Right atrium auricular region (tissue), 2 donors: ENCODE measurements around the gene ARAP2. TPM values are rescaled to one million over a fixed set of nuclear protein-coding genes. Genes with fewer than 3 reads are reported as not detected.

Experiments
- DNase-seq: peaks from one replicate; pipeline ENCODE4 v3.0.0-alpha.2; 2019; ENCODE audit warnings: low spot score
- H3K27ac ChIP-seq, 2 donors: fragments of 200-600 bp; sonication (generic); 1 replicate in 1 of 2; 2 replicates in 1 of 2; pipeline ENCODE4 v1.5.1; 2016 to 2019
- H3K27me3 ChIP-seq, 2 donors: fragments of 200-600 bp; sonication (generic); one replicate each; pipeline versions ENCODE4 v1.5.1 to v1.6.0; 2017 to 2019
- H3K36me3 ChIP-seq: fragments of 200-600 bp; sonication (generic); one replicate; pipeline ENCODE4 v1.5.1; 2016
- H3K4me1 ChIP-seq, 2 donors: fragments of 200-600 bp; sonication (generic); one replicate each; pipeline versions ENCODE4 v1.5.1 to v1.6.0; 2017 to 2019
- H3K4me3 ChIP-seq, 2 donors: fragments of 200-600 bp; sonication (generic); 1 replicate in 1 of 2; 2 replicates in 1 of 2; pipeline ENCODE4 v1.5.1; 2017 to 2019; ENCODE audit warnings: mild to moderate bottlenecking in 1 of 2, moderate library complexity in 1 of 2
- H3K9me3 ChIP-seq, 2 donors: fragments of 200-600 bp; sonication (generic); one replicate each; pipeline ENCODE4 v1.5.1; 2019
- total RNA-seq, 2 donors: library from RNA; depleted of rRNA; stranded (reverse); fragments of >200 nt; gene quantifications; one replicate each; pipeline ENCODE4 v1.1.0, GENCODE V29; 2016
- TF ChIP-seq, protein P1 (sequence below), 2 donors: fragments of 200-600 bp; sonication (generic); IDR thresholded peaks; one replicate each; pipeline ENCODE4 v1.5.1; 2019; ENCODE audit warnings: antibody characterized with exemption in 2 of 2

ARAP2 gene
- total RNA-seq, 2 donors from 2014 or later = 5.7 to 10.1 TPM

DNA sequence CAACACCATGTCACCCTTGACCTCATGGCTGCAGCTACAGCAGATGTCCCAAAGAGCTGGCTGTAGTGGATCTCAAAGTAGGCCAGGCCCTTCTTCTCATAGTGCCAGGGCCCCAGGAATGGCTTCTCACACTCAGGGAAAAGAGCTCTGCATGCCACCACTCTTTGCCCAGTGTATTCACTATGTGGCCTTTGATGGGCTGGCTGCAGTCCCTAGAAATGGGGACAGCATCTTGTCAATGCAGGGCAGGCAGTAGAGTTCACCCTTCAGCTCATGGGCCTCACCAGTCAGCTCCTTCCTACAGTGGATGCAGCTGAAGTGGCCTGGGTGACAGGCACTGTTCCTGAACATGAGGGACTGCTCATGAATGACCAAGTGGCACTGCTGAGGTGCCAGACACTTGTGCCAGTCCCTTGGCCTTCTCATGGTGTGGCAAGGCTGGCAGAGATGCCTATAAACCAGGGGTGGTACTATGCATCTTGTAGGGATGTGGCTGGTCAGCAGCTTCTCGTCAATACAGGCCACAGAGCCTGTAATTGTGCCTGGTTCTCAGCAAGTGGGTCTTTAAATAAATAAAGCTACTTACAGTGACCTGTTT, 178.9 kb downstream of the ARAP2 start:
- no peak overlapping the region for H3K4me3 ChIP-seq
- H3K36me3 ChIP-seq = no peaks in the 10 kb centered on the region
- no peak for DNase-seq
- H3K27me3 ChIP-seq = no peaks in the 10 kb centered on the region
- H3K27ac ChIP-seq = no peak overlapping the region
- H3K4me1 ChIP-seq = no peaks in the 10 kb centered on the region
- H3K9me3 ChIP-seq = no peaks in the 10 kb centered on the region
- TF ChIP-seq, protein P1, sequence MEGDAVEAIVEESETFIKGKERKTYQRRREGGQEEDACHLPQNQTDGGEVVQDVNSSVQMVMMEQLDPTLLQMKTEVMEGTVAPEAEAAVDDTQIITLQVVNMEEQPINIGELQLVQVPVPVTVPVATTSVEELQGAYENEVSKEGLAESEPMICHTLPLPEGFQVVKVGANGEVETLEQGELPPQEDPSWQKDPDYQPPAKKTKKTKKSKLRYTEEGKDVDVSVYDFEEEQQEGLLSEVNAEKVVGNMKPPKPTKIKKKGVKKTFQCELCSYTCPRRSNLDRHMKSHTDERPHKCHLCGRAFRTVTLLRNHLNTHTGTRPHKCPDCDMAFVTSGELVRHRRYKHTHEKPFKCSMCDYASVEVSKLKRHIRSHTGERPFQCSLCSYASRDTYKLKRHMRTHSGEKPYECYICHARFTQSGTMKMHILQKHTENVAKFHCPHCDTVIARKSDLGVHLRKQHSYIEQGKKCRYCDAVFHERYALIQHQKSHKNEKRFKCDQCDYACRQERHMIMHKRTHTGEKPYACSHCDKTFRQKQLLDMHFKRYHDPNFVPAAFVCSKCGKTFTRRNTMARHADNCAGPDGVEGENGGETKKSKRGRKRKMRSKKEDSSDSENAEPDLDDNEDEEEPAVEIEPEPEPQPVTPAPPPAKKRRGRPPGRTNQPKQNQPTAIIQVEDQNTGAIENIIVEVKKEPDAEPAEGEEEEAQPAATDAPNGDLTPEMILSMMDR (IDR thresholded peaks at IDR 0.05) = no peak

DNA sequence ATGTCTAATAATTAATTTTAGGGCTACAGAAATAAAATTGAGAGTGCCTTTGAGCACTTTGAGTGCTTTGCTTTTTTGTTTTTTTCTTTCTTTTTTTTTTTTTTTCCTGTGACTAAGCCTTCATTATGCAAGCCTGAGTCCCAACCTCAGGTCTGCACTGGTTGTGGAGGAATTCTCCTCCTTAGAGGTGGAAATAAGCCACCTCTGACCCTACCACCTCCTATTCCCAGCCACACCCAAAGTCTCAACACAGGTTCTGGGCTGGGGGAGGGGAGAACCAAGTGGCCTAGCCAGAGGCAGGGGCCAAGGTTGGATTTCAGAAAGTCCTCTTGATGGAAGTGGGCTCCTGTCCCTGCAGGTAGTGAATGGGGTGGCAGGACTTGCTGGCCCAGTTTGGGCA, 180.2 kb downstream of the ARAP2 start:
- no peaks in the 10 kb centered on the region for H3K9me3 ChIP-seq
- no peaks in the 10 kb centered on the region for H3K27me3 ChIP-seq
- no peak overlapping the region for H3K27ac ChIP-seq
- DNase-seq = no peak
- no peaks in the 10 kb centered on the region for H3K36me3 ChIP-seq
- H3K4me1 ChIP-seq = no peaks in the 10 kb centered on the region
- H3K4me3 ChIP-seq = no peak overlapping the region
- TF ChIP-seq, protein P1 (IDR thresholded peaks at IDR 0.05) = no peak

DNA sequence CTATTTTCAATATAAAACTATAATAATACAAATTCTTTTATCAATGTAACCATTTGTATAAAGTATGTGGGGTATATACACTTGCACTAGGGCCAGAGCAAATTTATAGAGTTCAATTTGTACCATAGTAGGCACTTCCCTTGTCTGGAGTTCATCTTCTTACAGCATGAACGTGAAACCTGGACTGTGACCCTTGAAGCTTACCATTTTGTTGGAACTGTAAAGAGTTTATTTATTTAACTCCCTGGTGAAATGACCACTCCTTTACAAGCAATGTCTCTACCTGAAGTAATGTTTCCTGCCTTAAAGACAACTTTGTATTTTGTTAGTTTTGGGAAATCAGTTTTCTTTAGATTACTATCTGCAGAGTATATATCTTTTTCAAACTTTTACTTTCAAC, 188.2 kb downstream of the ARAP2 start:
- Histone ChIP-seq H3K27me3 (no peaks in the 10 kb centered on the region), H3K36me3 (no peaks in the 10 kb centered on the region), H3K27ac (no peak overlapping the region), H3K9me3 (no peaks in the 10 kb centered on the region), H3K4me1 (no peaks in the 10 kb centered on the region), H3K4me3 (no peak overlapping the region)
- no peak for DNase-seq
- TF ChIP-seq, protein P1 (IDR thresholded peaks at IDR 0.05) = no peak

DNA sequence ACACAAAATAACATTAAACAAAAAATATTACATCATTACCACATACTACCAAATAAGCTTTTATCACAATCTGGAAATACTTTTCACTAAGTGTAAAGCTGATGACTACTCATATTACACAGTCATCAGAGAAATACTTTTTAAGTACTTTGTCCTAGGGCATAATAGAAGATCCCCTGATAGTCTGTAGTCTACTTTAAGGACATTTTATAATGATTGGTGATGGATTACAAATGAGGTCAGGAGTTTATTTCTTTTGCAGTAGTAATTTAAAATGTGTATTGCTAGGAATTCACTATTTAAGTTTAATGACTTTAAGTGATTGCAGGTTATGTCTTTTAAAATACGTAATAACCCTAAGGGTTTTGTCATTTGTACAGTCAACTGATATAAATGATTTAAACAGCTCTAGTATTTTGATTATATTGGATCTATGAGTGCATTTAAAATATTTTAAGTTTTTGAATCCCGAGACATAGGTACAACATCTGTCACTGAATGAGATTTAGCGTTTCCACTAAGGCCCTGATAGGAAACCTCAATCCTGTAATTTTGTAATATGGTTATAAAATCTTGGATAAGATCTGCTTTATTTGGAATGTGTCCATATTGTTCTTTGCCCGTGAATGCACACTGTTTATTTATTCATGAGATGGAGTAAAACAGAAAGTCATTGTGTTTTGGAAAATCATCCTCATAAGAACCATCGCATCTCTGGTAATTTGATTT, 189.5 kb downstream of the ARAP2 start:
- no peaks in the 10 kb centered on the region for H3K4me1 ChIP-seq
- H3K27me3 ChIP-seq = no peaks in the 10 kb centered on the region
- H3K27ac ChIP-seq = no peak overlapping the region
- H3K36me3 ChIP-seq = no peaks in the 10 kb centered on the region
- TF ChIP-seq, protein P1 (IDR thresholded peaks at IDR 0.05) = no peak
- H3K9me3 ChIP-seq = no peaks in the 10 kb centered on the region
- DNase-seq = no peak
- H3K4me3 ChIP-seq = no peak overlapping the region

DNA sequence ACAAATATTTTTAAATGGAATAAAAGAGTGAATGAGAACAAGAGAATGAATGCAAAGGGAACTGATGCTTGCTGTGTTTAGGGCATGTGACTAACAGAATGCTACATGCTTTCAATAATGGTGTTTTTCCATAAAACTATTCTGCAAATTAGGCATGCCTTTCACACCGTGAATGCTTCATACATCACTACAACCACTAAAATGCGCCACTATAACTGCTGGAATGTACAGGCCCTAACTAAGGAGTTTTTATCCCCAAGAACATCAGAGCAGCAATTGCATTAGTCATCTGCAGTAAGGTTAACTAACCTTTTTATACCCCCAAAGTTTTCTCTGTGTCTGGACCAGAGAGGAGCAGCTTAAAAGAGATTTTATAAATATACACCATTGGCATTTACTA, 190.4 kb downstream of the ARAP2 start:
- no peak overlapping the region for H3K27ac ChIP-seq
- no peaks in the 10 kb centered on the region for H3K4me1 ChIP-seq
- H3K4me3 ChIP-seq = no peak overlapping the region
- no peak for DNase-seq
- TF ChIP-seq, protein P1 (IDR thresholded peaks at IDR 0.05) = no peak
- no peaks in the 10 kb centered on the region for H3K9me3 ChIP-seq
- H3K27me3 ChIP-seq = no peaks in the 10 kb centered on the region
- no peaks in the 10 kb centered on the region for H3K36me3 ChIP-seq
